MCF 10A (cell line): ENCODE data around the gene RPS16. TPM values are rescaled to one million over a fixed set of nuclear protein-coding genes. Genes with fewer than 3 reads are reported as not detected.
A peak's percentile ranks its signal among the peaks of the same experiment; 100 is the strongest.
"Not testable (repeated sequence)": the region's sequence is repeated elsewhere in the genome, so short reads cannot be mapped to it uniquely, and the experiment has no call there.

Experiments
- BruUV-seq: library from RNA; stranded (reverse); fragments of 400-500 nt; replicated peaks from 2 replicates; lab custom pipeline; 2021; lab: Mats Ljungman, UMichigan
- CTCF ChIA-PET: fragments of 300-600 bp; sonication (Branson Sonifier 250); formaldehyde crosslinking; extraction: SDS; loops from one replicate; lab custom pipeline; 2021; ENCODE audit warnings: antibody characterized with exemption, inconsistent platforms; lab: Yijun Ruan, JAX
- POLR2A ChIA-PET: fragments of 300-600, 350-650 bp; sonication (Branson Sonifier 250); formaldehyde crosslinking; extraction: SDS; loops from one replicate; lab custom pipeline; 2020; ENCODE audit warnings: antibody characterized with exemption, inconsistent platforms; lab: Yijun Ruan, JAX
- DNase-seq: peaks from one replicate; pipeline ENCODE4 v3.0.0-alpha.2; 2018; ENCODE audit not compliant: unreplicated experiment
- H3K27ac Mint-ChIP-seq: one replicate; pipeline ENCODE4 v1.8.0; 2022; ENCODE audit warnings: mild to moderate bottlenecking, low read depth, mixed read lengths; ENCODE audit not compliant: unreplicated experiment
- H3K27me3 Mint-ChIP-seq: one replicate; pipeline ENCODE4 v1.8.0; 2022; ENCODE audit warnings: mixed read lengths; ENCODE audit not compliant: insufficient read depth, unreplicated experiment
- H3K36me3 Mint-ChIP-seq: one replicate; pipeline ENCODE4 v1.8.0; 2022; ENCODE audit warnings: mild to moderate bottlenecking, moderate library complexity, mixed read lengths; ENCODE audit not compliant: insufficient read depth, unreplicated experiment
- H3K4me1 Mint-ChIP-seq: one replicate; pipeline ENCODE4 v1.8.0; 2022; ENCODE audit warnings: mixed read lengths; ENCODE audit not compliant: insufficient read depth, unreplicated experiment
- H3K4me3 Mint-ChIP-seq: one replicate; pipeline ENCODE4 v1.8.0; 2022; ENCODE audit warnings: mild to moderate bottlenecking, moderate library complexity, mixed read lengths; ENCODE audit not compliant: unreplicated experiment
- H3K9me3 Mint-ChIP-seq: one replicate; pipeline ENCODE4 v1.8.0; 2022; ENCODE audit warnings: mixed read lengths; ENCODE audit not compliant: unreplicated experiment
- intact Hi-C: fragments of 100-400 bp; cut with micrococcal nuclease; formaldehyde crosslinking; loops from 2 replicates; pipeline ENCODE4 v1.14.1; 2022
- total RNA-seq: library from RNA; stranded (reverse); gene quantifications from 2 replicates; pipeline ENCODE4 v1.2.3, GENCODE V29; 2022
- TF ChIP-seq, protein P1 (sequence below): fragments of 200-600 bp; IDR thresholded peaks from one replicate; pipeline ENCODE4 v1.8.0; 2022; ENCODE audit warnings: antibody characterized with exemption, mild to moderate bottlenecking; ENCODE audit not compliant: unreplicated experiment

RPS16 gene
- total RNA-seq, 1 experiment from 2014 or later: 2,909 TPM

DNA sequence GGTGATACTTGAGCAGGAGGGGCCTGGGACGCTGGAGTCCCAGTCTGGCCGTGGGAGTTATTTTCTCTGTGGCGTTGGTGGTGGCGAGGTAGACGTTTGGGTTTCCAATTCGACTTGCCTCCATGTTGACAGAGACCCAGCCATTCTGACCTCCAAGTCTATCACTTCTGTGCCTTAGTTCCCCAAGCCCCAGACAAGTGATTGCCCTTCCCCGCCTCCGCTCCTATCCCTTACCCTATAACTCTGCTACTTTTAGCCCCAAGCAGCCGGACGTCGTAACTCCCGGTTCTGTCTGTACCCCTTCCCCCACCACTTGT, 45.4 kb upstream of the RPS16 start:
- DNase-seq: no peak
- no peaks in the 10 kb centered on the region for H3K9me3 Mint-ChIP-seq
- TSS peak; percentile 23 for BruUV-seq

DNA sequence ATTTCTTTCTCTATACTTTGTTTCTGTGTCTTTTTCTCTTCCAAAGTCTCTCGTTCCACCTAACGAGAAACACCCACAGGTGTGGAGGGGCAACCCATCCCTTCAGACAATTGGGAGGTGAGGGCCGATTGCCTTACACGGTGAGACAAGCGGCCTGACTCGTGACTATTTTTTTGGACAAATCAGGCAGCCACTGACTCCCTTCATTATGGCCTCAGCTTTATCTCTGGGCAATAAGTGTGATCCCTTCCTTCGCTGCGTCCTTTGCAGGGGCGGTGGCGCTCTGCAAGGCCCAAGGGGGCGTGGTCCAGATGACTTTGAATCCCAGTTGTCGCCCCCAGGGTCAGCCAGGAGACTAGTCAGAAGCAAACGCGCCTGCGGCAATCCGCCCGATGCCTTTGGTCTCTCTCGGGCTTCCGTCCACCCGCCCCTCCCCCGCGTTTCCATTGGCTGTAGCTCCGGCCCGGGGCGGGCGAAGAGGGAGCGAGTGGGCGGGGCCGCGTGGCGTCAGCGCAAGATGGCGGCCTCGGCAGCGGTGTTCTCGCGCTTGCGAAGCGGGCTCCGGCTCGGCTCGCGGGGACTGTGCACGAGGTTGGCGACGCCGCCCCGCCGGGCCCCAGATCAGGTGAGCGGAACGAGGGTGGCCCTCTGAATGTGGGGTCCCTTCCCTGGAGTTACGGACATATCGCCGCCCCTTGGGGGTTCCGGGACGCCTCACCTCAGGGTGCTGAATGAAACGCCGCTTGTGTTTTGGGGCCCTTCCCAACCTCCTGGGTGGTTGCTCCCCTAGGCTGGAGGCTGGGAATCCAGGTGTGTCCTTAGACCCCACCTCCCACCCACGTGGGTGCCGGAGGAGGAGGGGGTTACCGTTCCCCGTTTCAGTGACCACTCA, 44.8 kb upstream of the RPS16 start, which contains the start of gene TIMM50:
Gene TIMM50 (plus strand): TSS at position 502 of the 892 bp plus-strand sequence. CDS start 16 bp downstream, at position 518.
- TSS peak; percentile 25 for BruUV-seq
- intact Hi-C loops: no loop called here
- ChIA-PET POLR2A (interaction anchor here (0.6 to 2.1 kb wide), 13 partner anchors 30 to 79 kb away, joined by 3 to 14 read pairs (median 4); partner anchors contain the start of genes EID2, EID2B, RPS16 and SUPT5H), CTCF (interaction anchor here (0.7 kb wide), 1 partner anchor 290 kb away, joined by 3 read pairs; no protein-coding TSS in a partner anchor)
- TF ChIP-seq, protein P1, sequence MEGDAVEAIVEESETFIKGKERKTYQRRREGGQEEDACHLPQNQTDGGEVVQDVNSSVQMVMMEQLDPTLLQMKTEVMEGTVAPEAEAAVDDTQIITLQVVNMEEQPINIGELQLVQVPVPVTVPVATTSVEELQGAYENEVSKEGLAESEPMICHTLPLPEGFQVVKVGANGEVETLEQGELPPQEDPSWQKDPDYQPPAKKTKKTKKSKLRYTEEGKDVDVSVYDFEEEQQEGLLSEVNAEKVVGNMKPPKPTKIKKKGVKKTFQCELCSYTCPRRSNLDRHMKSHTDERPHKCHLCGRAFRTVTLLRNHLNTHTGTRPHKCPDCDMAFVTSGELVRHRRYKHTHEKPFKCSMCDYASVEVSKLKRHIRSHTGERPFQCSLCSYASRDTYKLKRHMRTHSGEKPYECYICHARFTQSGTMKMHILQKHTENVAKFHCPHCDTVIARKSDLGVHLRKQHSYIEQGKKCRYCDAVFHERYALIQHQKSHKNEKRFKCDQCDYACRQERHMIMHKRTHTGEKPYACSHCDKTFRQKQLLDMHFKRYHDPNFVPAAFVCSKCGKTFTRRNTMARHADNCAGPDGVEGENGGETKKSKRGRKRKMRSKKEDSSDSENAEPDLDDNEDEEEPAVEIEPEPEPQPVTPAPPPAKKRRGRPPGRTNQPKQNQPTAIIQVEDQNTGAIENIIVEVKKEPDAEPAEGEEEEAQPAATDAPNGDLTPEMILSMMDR: no peak
- Mint-ChIP-seq H3K9me3 (no peaks in the 10 kb centered on the region), H3K27ac (peak within 1 kb of the TSS; percentile 91), H3K4me1 (peaks cover 15% of the 10 kb centered on the region), H3K27me3 (no peaks in the 10 kb centered on the region), H3K36me3 (peaks cover 32% of the 10 kb centered on the region), H3K4me3 (peak within 1 kb of the TSS; percentile 88)
- peak; percentile 96 for DNase-seq

More for the DNA sequence above, 45.4 kb upstream of the RPS16 start:
- no peaks in the 10 kb centered on the region for H3K27me3 Mint-ChIP-seq
- TF ChIP-seq, protein P1: no peak
- peaks cover 26% of the 10 kb centered on the region for H3K36me3 Mint-ChIP-seq
- H3K27ac Mint-ChIP-seq: peak overlapping the region; percentile 91
- ChIA-PET CTCF (no interaction called here), POLR2A (interaction anchor here (0.8 to 2.1 kb wide), 6 partner anchors 36 to 59 kb away, joined by 3 to 14 read pairs (median 4); partner anchors contain the start of genes EID2, RPS16 and SUPT5H)
- intact Hi-C loops: no loop called here
- H3K4me3 Mint-ChIP-seq: peak overlapping the region; percentile 88
- peaks cover 15% of the 10 kb centered on the region for H3K4me1 Mint-ChIP-seq

DNA sequence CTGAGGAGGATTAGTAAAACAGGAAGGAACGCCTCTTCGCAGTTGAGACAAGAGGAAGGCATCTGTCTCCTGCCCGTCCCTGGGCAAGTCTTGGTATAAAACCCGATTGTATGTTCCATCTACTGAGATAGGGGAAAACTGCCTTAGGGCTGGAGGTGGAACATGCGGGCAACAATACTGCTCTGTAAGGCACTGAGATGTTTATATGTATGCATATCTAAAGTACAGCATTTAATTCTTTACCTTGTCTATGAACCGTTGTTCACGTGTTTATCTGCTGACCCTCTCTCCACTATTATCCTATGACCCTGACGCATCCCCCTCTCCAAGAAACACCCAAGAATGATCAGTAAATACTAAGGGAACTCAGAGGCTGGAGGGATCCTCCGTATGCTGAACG, 44.2 kb upstream of the RPS16 start:
- POLR2A ChIA-PET: interaction anchor here (0.6 to 2.1 kb wide), 10 partner anchors 29 to 75 kb away, joined by 3 to 14 read pairs (median 4); partner anchors contain the start of genes EID2, EID2B, RPS16 and SUPT5H
- TF ChIP-seq, protein P1: no peak
- H3K4me1 Mint-ChIP-seq: peaks cover 15% of the 10 kb centered on the region
- H3K4me3 Mint-ChIP-seq: peak overlapping the region; percentile 88
- no peaks in the 10 kb centered on the region for H3K27me3 Mint-ChIP-seq
- BruUV-seq: no TSS peak
- peaks cover 38% of the 10 kb centered on the region for H3K36me3 Mint-ChIP-seq
- CTCF ChIA-PET: interaction anchor here (0.7 kb wide), 1 partner anchor 291 kb away, joined by 3 read pairs; no protein-coding TSS in a partner anchor
- H3K27ac Mint-ChIP-seq: peak overlapping the region; percentile 91
- intact Hi-C loops: no loop called here
- no peaks in the 10 kb centered on the region for H3K9me3 Mint-ChIP-seq
- no peak for DNase-seq

DNA sequence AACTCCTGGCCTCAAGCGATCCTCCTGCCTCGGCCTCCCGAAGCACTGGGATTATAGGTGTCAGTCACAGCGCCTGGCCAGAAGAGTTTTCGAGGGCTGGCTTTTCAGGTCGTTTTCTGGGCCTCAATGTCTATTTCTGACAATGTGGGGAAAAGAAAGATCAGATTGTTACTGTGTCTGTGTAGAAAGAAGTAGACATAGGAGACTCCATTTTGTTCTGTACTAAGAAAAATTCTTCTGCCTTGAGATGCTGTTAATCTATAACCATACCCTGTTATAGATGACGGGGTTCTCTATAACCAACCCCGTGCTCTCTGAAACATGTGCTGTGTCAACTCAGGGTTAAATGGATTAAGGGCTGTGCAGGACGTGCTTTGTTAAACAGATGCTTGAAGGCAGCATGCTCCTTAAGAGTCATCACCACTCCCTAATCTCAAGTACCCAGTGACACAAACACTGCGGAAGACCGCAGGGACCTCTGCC, 43.6 kb upstream of the RPS16 start:
- H3K27ac Mint-ChIP-seq, CTCF ChIA-PET, intact Hi-C loops, H3K4me3 Mint-ChIP-seq, DNase-seq, H3K9me3 Mint-ChIP-seq, H3K27me3 Mint-ChIP-seq, BruUV-seq, POLR2A ChIA-PET: not testable (repeated sequence)
- Mint-ChIP-seq H3K36me3 (peaks cover 39% of the 10 kb centered on the region), H3K4me1 (peaks cover 15% of the 10 kb centered on the region)
